Glutamatergic neuron (in vitro differentiated cells): ENCODE measurements around the gene QRICH1. TPM values are rescaled to one million over a fixed set of nuclear protein-coding genes. Genes with fewer than 3 reads are reported as not detected.

Source experiments
- DNase-seq: peaks from one replicate; pipeline ENCODE4 v3.0.0; 2022
- H3K27ac Mint-ChIP-seq: one replicate; pipeline ENCODE4 v1.8.0; 2020; ENCODE audit warnings: mild to moderate bottlenecking, mixed read lengths, inconsistent platforms; ENCODE audit not compliant: unreplicated experiment
- H3K27me3 Mint-ChIP-seq: one replicate; pipeline ENCODE4 v1.8.0; 2020; ENCODE audit warnings: mild to moderate bottlenecking, moderate library complexity, mixed read lengths, inconsistent platforms; ENCODE audit not compliant: unreplicated experiment
- H3K36me3 Mint-ChIP-seq: one replicate; pipeline ENCODE4 v1.8.0; 2020; ENCODE audit warnings: mild to moderate bottlenecking, mixed read lengths, inconsistent platforms; ENCODE audit not compliant: unreplicated experiment
- H3K4me1 Mint-ChIP-seq: one replicate; pipeline ENCODE4 v1.8.0; 2020; ENCODE audit warnings: mild to moderate bottlenecking, low read depth, mixed read lengths, inconsistent platforms; ENCODE audit not compliant: unreplicated experiment
- H3K4me3 Mint-ChIP-seq: one replicate; pipeline ENCODE4 v1.8.0; 2020; ENCODE audit warnings: mild to moderate bottlenecking, mixed read lengths, inconsistent platforms; ENCODE audit not compliant: unreplicated experiment
- H3K9me3 Mint-ChIP-seq: one replicate; pipeline ENCODE4 v1.8.0; 2020; ENCODE audit warnings: mild to moderate bottlenecking, moderate library complexity, mixed read lengths, inconsistent platforms; ENCODE audit not compliant: unreplicated experiment
- CTCF ChIP-seq: fragments of 200-600 bp; sonication (generic); IDR thresholded peaks from one replicate; pipeline ENCODE4 v1.5.0; 2021; ENCODE audit not compliant: partially characterized antibody, unreplicated experiment
- total RNA-seq: library from RNA; stranded (reverse); fragmentation: NEBNext Ultra II Directional; extraction: Animal tissue kit (Norgen Biotek cat#: 25700); gene quantifications from one replicate; pipeline ENCODE4 v1.2.1, GENCODE V29; 2021; ENCODE audit not compliant: unreplicated experiment

QRICH1 gene
- total RNA-seq, 1 donor from 2014 or later: 135 TPM

DNA sequence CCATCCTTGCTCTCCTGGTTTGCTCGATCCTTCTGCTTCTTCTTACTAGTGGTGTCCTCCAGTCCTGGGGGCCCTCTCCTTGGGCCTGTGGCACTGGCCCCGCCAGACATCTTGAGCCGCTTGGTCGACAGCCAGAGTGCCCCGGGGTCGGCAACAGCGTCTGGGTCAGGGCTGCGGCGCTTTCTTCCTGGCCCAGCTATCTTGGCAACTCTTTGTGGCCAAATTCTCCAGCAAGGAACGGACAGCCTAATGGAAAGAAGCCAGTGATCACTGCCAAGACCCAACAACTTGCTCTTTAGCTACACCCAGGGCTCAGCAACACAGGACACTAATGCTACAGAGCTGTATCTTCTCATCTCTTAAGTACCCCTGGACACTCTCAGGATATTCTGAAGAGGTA lies 25.2 kb upstream of the QRICH1 start:
- DNase-seq: no peak
- peaks cover 4% of the 10 kb centered on the region for H3K9me3 Mint-ChIP-seq
- peak overlapping the region; percentile 93 for H3K4me3 Mint-ChIP-seq
- H3K27me3 Mint-ChIP-seq: peaks cover 13% of the 10 kb centered on the region
- H3K36me3 Mint-ChIP-seq: no peaks in the 10 kb centered on the region
- TF ChIP-seq CTCF: no peak
- no peaks in the 10 kb centered on the region for H3K4me1 Mint-ChIP-seq
- H3K27ac Mint-ChIP-seq: no peak overlapping the region

- no peak for DNase-seq
- Mint-ChIP-seq H3K27ac (no peak overlapping the region), H3K4me1 (no peaks in the 10 kb centered on the region), H3K36me3 (no peaks in the 10 kb centered on the region), H3K9me3 (peaks cover under 1% of the 10 kb centered on the region), H3K4me3 (no peak overlapping the region), H3K27me3 (peaks cover 5% of the 10 kb centered on the region)
- no peak for TF ChIP-seq CTCF
Observed at GRCh38 chr3:49112262-49112661, 18.4 kb upstream of the QRICH1 start.

DNA sequence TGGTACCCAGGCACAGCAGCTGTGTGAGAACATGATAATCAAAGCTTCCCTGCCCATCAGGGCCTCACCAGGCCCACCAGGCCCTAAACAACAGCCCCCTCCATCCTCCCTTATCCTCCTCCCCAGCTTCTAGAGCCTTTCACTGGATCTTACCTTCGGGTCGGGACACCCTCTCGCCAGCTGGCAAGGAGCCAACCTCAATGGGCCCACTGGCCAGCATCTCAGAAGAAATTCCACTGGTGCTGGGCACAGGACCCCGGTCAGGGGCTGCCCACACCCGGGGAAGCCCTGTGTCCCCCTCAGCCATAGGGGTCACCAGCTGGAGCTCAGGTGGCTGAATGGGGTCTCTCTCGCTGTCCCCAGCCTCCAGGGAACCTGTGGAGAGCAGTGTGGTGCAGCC lies 17.5 kb upstream of the QRICH1 start:
- H3K27me3 Mint-ChIP-seq: peaks cover 4% of the 10 kb centered on the region
- H3K36me3 Mint-ChIP-seq: no peaks in the 10 kb centered on the region
- no peak overlapping the region for H3K4me3 Mint-ChIP-seq
- no peak for TF ChIP-seq CTCF
- no peak overlapping the region for H3K27ac Mint-ChIP-seq
- DNase-seq: no peak
- H3K9me3 Mint-ChIP-seq: no peaks in the 10 kb centered on the region
- no peaks in the 10 kb centered on the region for H3K4me1 Mint-ChIP-seq

GRCh38 chr3:49110780-49111179 lies 16.9 kb upstream of the QRICH1 start:
- Mint-ChIP-seq H3K27ac (no peak overlapping the region), H3K9me3 (no peaks in the 10 kb centered on the region), H3K27me3 (peaks cover 3% of the 10 kb centered on the region), H3K4me3 (no peak overlapping the region), H3K36me3 (no peaks in the 10 kb centered on the region), H3K4me1 (peaks cover under 1% of the 10 kb centered on the region)
- no peak for DNase-seq
- no peak for TF ChIP-seq CTCF

GRCh38 chr3:49108346-49108745 lies 14.5 kb upstream of the QRICH1 start:
- DNase-seq: no peak
- Mint-ChIP-seq H3K27me3 (peaks cover 4% of the 10 kb centered on the region), H3K27ac (no peak overlapping the region), H3K9me3 (peaks cover 3% of the 10 kb centered on the region), H3K4me3 (no peak overlapping the region), H3K36me3 (no peaks in the 10 kb centered on the region), H3K4me1 (peaks cover 3% of the 10 kb centered on the region)
- no peak for TF ChIP-seq CTCF
